Activated T-cell treated with anti-CD3 and anti-CD28 coated beads, Interleukin-2, amount 50 U/mL, for 4 hours (primary cell): ENCODE data around the gene GNG3. TPM values are rescaled to one million over a fixed set of nuclear protein-coding genes. Genes with fewer than 3 reads are reported as not detected.
"Not testable (repeated sequence)": the region's sequence is repeated elsewhere in the genome, so short reads cannot be mapped to it uniquely, and the experiment has no call there.

ENCODE experiments used
- ATAC-seq, 2 donors: fragments of 200-7000 bp; cut with Tn5 transposase; one replicate each; pipeline ENCODE4 v1.10.0; 2021
- DNase-seq: peaks from one replicate; pipeline ENCODE4 v3.0.0-alpha.2; 2020
- H3K27me3 Mint-ChIP-seq: one replicate; pipeline ENCODE4 v1.8.0; 2021; ENCODE audit warnings: low read depth, mixed read lengths
- H3K36me3 Mint-ChIP-seq: one replicate; pipeline ENCODE4 v1.8.0; 2022; ENCODE audit warnings: mixed read lengths; ENCODE audit not compliant: insufficient read depth
- H3K4me1 Mint-ChIP-seq: one replicate; pipeline ENCODE4 v1.8.0; 2021; ENCODE audit warnings: low read depth, mixed read lengths
- H3K4me3 Mint-ChIP-seq: one replicate; pipeline ENCODE4 v1.8.0; 2021; ENCODE audit warnings: mild to moderate bottlenecking, moderate library complexity, mixed read lengths
- H3K9me3 Mint-ChIP-seq: one replicate; pipeline ENCODE4 v1.8.0; 2021; ENCODE audit warnings: mixed read lengths
- total RNA-seq, 3 donors: library from RNA; stranded (reverse); gene quantifications; one replicate each; pipeline ENCODE4 v1.2.1, GENCODE V29; 2021

Gene GNG3
- total RNA-seq, 3 donors from 2014 or later = not detected

- ATAC-seq = no peak
- Mint-ChIP-seq H3K4me1 (peaks cover 29% of the 10 kb centered on the region), H3K9me3 (no peaks in the 10 kb centered on the region), H3K4me3 (peak overlapping the region; percentile 90), H3K27me3 (no peaks in the 10 kb centered on the region), H3K36me3 (peaks cover 13% of the 10 kb centered on the region)
- DNase-seq = no peak
Measured at GRCh38 chr11:62677714-62678113, 29.8 kb upstream of the GNG3 start.

- H3K36me3 Mint-ChIP-seq = peaks cover 13% of the 10 kb centered on the region
- no peaks in the 10 kb centered on the region for H3K27me3 Mint-ChIP-seq
- H3K4me1 Mint-ChIP-seq = peaks cover 26% of the 10 kb centered on the region
- H3K4me3 Mint-ChIP-seq = peak overlapping the region; percentile 90
- no peak for DNase-seq
- no peaks in the 10 kb centered on the region for H3K9me3 Mint-ChIP-seq
- no peak for ATAC-seq
Measured at GRCh38 chr11:62678433-62678769, 29.1 kb upstream of the GNG3 start.

DNA sequence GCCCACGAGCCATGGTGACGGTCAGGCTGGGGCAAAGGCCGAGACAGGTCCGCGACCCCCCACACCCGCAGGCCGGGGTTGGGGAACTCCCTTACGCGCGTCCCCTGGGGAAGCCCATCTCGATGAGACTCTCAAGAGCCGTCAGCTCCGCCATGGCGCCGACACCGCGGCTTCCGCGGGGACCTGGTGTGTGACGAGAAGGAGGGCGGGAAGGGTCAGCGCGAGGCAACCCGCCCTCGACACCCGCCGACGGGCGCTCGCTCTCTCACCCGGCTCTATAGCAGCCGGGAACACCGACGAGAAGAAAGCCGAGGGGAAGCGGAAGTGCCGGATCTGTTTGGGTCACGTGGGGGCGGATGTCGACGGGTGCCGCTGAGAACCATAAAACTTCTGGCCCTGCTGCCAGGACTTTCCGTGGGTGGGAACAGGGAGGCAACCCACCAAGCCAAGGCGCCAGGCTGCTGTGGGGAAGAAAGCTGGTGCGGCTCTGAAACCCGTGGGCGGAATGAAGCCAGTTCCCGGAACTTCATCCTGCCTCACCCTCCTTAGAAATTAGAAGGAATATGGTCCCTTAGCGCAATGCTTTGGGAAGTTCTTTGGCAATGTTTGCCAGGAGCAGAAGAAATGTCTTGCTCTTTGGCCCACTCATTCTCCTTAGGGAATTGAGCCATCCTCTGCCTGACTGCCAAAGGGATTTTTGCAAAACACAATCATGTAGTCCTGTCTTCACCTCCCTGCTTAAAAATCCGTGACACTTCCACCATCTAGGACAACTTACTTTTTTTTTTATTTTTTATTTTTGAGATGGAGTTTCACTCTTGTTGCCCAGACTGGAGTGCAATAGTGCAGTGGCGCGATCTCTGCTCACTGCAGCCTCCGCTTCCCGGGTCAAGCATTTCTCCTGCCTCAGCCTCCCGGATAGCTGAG lies 28.4 kb upstream of the GNG3 start, which contains the start of gene UBXN1:
TSS of gene UBXN1 (minus strand) at position 304 of the 927 bp plus-strand sequence. CDS start at position 154, 150 bp downstream.
- Mint-ChIP-seq H3K36me3 (peaks cover 13% of the 10 kb centered on the region), H3K4me3 (peak within 1 kb of the TSS; percentile 90), H3K4me1 (peaks cover 26% of the 10 kb centered on the region), H3K9me3 (no peaks in the 10 kb centered on the region), H3K27me3 (no peaks in the 10 kb centered on the region)
- ATAC-seq (peak; percentile 86 to 90), DNase-seq (peak; percentile 78)

- ATAC-seq (peak; percentile 64 to 70), DNase-seq (no peak)
- H3K27me3 Mint-ChIP-seq = no peaks in the 10 kb centered on the region
- peak overlapping the region; percentile 64 for H3K4me3 Mint-ChIP-seq
- H3K36me3 Mint-ChIP-seq = peaks cover 11% of the 10 kb centered on the region
- peaks cover 25% of the 10 kb centered on the region for H3K4me1 Mint-ChIP-seq
- H3K9me3 Mint-ChIP-seq = no peaks in the 10 kb centered on the region
Measured at GRCh38 chr11:62680825-62681240, 26.6 kb upstream of the GNG3 start.

DNA sequence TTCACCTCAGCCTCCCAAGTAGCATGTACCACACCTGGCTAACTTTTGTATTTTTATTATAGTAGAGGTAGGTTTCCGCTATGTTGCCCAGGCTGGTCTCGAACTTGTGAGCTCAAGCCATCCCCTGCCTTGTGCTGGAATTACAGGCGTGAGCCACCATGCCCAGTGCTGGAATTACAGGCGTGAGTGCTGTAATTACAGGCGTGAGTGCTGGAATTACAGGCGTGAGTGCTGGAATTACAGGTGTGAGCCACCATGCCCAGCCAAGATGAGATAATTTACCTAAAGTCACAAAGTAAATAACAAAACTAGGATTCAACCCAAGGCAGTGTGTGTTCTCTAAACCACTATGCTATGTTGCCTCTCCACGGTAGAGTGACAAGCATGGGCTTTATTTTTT lies 25.0 kb upstream of the GNG3 start:
- H3K9me3 Mint-ChIP-seq = no peaks in the 10 kb centered on the region
- H3K4me1 Mint-ChIP-seq = peaks cover 17% of the 10 kb centered on the region
- peaks cover 8% of the 10 kb centered on the region for H3K36me3 Mint-ChIP-seq
- DNase-seq = no peak
- no peaks in the 10 kb centered on the region for H3K27me3 Mint-ChIP-seq
- no peak overlapping the region for H3K4me3 Mint-ChIP-seq
- no peak for ATAC-seq

- no peak overlapping the region for H3K4me3 Mint-ChIP-seq
- H3K27me3 Mint-ChIP-seq = peaks cover 4% of the 10 kb centered on the region
- peaks cover 14% of the 10 kb centered on the region for H3K36me3 Mint-ChIP-seq
- ATAC-seq = peak in 1 of 2 donors; percentile 37
- no peak for DNase-seq
- H3K4me1 Mint-ChIP-seq = no peaks in the 10 kb centered on the region
- no peaks in the 10 kb centered on the region for H3K9me3 Mint-ChIP-seq
Measured at GRCh38 chr11:62687508-62688396, 19.7 kb upstream of the GNG3 start.

DNA sequence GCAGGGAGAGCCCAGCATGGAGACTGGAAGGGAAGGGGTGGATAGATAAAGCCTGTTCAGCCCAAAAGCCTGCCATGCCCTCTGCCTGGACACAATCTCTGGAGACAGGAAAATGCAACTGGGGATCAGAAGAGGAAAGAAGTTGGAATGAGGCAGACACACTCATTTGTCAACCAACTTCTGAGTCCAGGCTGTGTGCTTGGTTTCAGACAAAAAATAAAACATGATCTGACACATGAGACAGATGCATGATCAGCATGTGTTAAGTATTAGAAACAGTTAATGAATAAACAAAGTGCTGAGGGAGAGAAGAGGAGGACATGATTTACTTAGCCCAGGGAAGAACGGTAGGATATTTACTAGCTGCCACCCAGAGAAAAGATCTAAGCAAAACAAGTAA lies 19.0 kb upstream of the GNG3 start:
- H3K27me3 Mint-ChIP-seq = peaks cover 4% of the 10 kb centered on the region
- DNase-seq (no peak), ATAC-seq (no peak)
- peaks cover 16% of the 10 kb centered on the region for H3K36me3 Mint-ChIP-seq
- H3K4me3 Mint-ChIP-seq = no peak overlapping the region
- no peaks in the 10 kb centered on the region for H3K4me1 Mint-ChIP-seq
- no peaks in the 10 kb centered on the region for H3K9me3 Mint-ChIP-seq

- no peak for ATAC-seq
- DNase-seq = no peak
- no peak within 1 kb of the TSS for H3K4me3 Mint-ChIP-seq
- H3K36me3 Mint-ChIP-seq = peaks cover 16% of the 10 kb centered on the region
- H3K9me3 Mint-ChIP-seq = no peaks in the 10 kb centered on the region
- peaks cover 4% of the 10 kb centered on the region for H3K27me3 Mint-ChIP-seq
- peaks cover 1% of the 10 kb centered on the region for H3K4me1 Mint-ChIP-seq
Measured at GRCh38 chr11:62689421-62690183, 17.9 kb upstream of the GNG3 start, which contains the start of gene LRRN4CL. TSS of gene LRRN4CL (minus strand) at chr11:62689530. CDS start at chr11:62688508, 1,022 bp downstream.

GRCh38 chr11:62693624-62694023 lies 13.9 kb upstream of the GNG3 start:
- H3K27me3 Mint-ChIP-seq, H3K4me1 Mint-ChIP-seq, H3K9me3 Mint-ChIP-seq, H3K4me3 Mint-ChIP-seq, DNase-seq, ATAC-seq: not testable (repeated sequence)
- peaks cover 20% of the 10 kb centered on the region for H3K36me3 Mint-ChIP-seq

GRCh38 chr11:62694455-62695167 lies 12.9 kb upstream of the GNG3 start:
- H3K9me3 Mint-ChIP-seq = no peaks in the 10 kb centered on the region
- peaks cover 20% of the 10 kb centered on the region for H3K36me3 Mint-ChIP-seq
- H3K4me3 Mint-ChIP-seq = no peak overlapping the region
- ATAC-seq = peak; percentile 93 to 96
- peaks cover 6% of the 10 kb centered on the region for H3K4me1 Mint-ChIP-seq
- peak; percentile 75 for DNase-seq
- no peaks in the 10 kb centered on the region for H3K27me3 Mint-ChIP-seq

DNA sequence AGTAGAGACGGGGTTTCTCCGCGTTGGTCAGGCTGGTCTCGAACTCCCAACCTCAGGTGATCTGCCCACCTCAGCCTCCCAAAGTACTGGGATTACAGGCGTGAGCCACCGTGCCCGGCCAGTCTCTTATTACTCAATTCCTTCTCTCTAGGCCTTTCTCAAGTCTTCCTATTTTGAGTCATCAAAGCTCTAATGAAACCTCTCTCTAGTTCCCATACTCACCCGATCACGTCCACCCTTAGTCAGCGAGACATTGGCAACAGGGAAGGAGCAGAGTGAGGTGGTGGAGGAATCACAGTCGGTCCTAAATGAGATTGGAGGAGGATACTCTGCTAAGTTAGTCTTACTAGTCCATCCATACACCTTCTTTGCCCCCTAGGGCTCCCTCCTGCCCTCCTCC lies 5.2 kb upstream of the GNG3 start:
- H3K4me3 Mint-ChIP-seq = no peak overlapping the region
- peaks cover 20% of the 10 kb centered on the region for H3K4me1 Mint-ChIP-seq
- no peaks in the 10 kb centered on the region for H3K27me3 Mint-ChIP-seq
- DNase-seq = no peak
- peaks cover 5% of the 10 kb centered on the region for H3K36me3 Mint-ChIP-seq
- no peak for ATAC-seq
- H3K9me3 Mint-ChIP-seq = no peaks in the 10 kb centered on the region

- H3K4me3 Mint-ChIP-seq, H3K36me3 Mint-ChIP-seq, DNase-seq, ATAC-seq, H3K27me3 Mint-ChIP-seq, H3K9me3 Mint-ChIP-seq: not testable (repeated sequence)
- H3K4me1 Mint-ChIP-seq = peaks cover 32% of the 10 kb centered on the region
Measured at GRCh38 chr11:62703921-62704320, 3.6 kb upstream of the GNG3 start.

DNA sequence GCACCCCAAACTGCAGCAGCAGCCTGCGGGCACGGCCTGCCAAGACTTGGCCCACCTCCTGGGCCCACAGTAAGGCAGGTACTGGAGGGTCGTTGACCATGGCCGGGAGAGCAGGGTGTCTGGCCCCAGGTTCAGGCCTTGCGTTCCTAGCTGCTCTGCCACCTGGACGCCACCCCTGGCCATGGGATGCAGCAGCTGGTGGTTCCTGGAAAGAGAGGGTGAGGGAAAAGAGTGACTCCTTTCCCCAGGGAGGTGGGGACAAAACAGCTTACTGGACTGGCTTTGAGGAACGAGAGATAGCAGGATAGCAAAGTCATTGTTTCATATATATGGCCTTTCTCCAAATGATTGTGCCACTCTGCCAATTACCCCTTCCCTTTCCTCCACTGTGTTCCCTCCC lies 2.1 kb upstream of the GNG3 start:
- H3K27me3 Mint-ChIP-seq = no peaks in the 10 kb centered on the region
- no peaks in the 10 kb centered on the region for H3K9me3 Mint-ChIP-seq
- peaks cover 45% of the 10 kb centered on the region for H3K4me1 Mint-ChIP-seq
- no peak for ATAC-seq
- no peak for DNase-seq
- H3K4me3 Mint-ChIP-seq = peak overlapping the region; percentile 90
- H3K36me3 Mint-ChIP-seq = peaks cover 11% of the 10 kb centered on the region
